Stimulated activated CD4-positive, alpha-beta T cell treated with anti-CD3 and anti-CD28 coated beads, Interleukin-15, amount 100 ng/mL, for 24 hours (primary cell): Measurements from ENCODE around the gene ZNHIT3.

Experiments used
- DNase-seq: peaks from one replicate; pipeline ENCODE4 v3.0.0-alpha.2; 2020

Gene ZNHIT3

GRCh38 chr17:36514856-36515255, 28.4 kb downstream of the ZNHIT3 start:
- DNase-seq = no peak

GRCh38 chr17:36515837-36516236, 29.4 kb downstream of the ZNHIT3 start:
- no peak for DNase-seq

GRCh38 chr17:36523113-36523512, 36.6 kb downstream of the ZNHIT3 start:
- DNase-seq = no peak

- DNase-seq = peak; percentile 32
Observed at GRCh38 chr17:36524428-36524876, 38.0 kb downstream of the ZNHIT3 start.

GRCh38 chr17:36525113-36525512, 38.6 kb downstream of the ZNHIT3 start:
- DNase-seq = no peak

GRCh38 chr17:36525888-36526287, 39.4 kb downstream of the ZNHIT3 start:
- no peak for DNase-seq

GRCh38 chr17:36527621-36528250, 41.3 kb downstream of the ZNHIT3 start:
- DNase-seq = no peak

- no peak for DNase-seq
Observed at GRCh38 chr17:36529121-36529520, 42.6 kb downstream of the ZNHIT3 start.

GRCh38 chr17:36532435-36532975, 46.0 kb downstream of the ZNHIT3 start:
- no peak for DNase-seq

- DNase-seq = peak; percentile 77
Observed at GRCh38 chr17:36533935-36534839, 47.7 kb downstream of the ZNHIT3 start.

GRCh38 chr17:36534840-36535668, 48.6 kb downstream of the ZNHIT3 start, which contains the start of the genes MYO19 and PIGW:
Gene MYO19 (minus strand): TSS chr17:36534868. CDS start chr17:36532538, 2,330 bp downstream.
Gene PIGW (plus strand): TSS chr17:36534987. CDS start chr17:36537102, 2,115 bp downstream.
- DNase-seq = peak; percentile 93

GRCh38 chr17:36535669-36536081, 49.2 kb downstream of the ZNHIT3 start:
- no peak for DNase-seq

GRCh38 chr17:36540696-36541095, 54.2 kb downstream of the ZNHIT3 start:
- no peak for DNase-seq

GRCh38 chr17:36542755-36543154, 56.3 kb downstream of the ZNHIT3 start:
- no peak for DNase-seq

- DNase-seq = no peak
Observed at GRCh38 chr17:36544044-36544306, 57.5 kb downstream of the ZNHIT3 start.

- DNase-seq = peak; percentile 94
Observed at GRCh38 chr17:36544307-36545076, 58.0 kb downstream of the ZNHIT3 start, which contains the start of gene GGNBP2. Gene GGNBP2 (plus strand): TSS chr17:36544919. CDS start chr17:36545725, 806 bp downstream.

- no peak for DNase-seq
Observed at GRCh38 chr17:36545077-36545464, 58.6 kb downstream of the ZNHIT3 start.
